HG02571 (cell line): ENCODE data around the gene FZD4.
"Not testable (repeated sequence)": the region's sequence is repeated elsewhere in the genome, so short reads cannot be mapped to it uniquely, and the experiment has no call there.

Source experiments
- ATAC-seq: cut with Tn5 transposase; IDR thresholded peaks from one replicate; pipeline ENCODE4 v1.9.1; 2021; ENCODE audit warnings: mild to moderate bottlenecking, moderate library complexity; ENCODE audit not compliant: unreplicated experiment

FZD4 gene

GRCh38 chr11:86977441-86978050 is 22.4 kb upstream of the FZD4 start:
- no peak for ATAC-seq

DNA sequence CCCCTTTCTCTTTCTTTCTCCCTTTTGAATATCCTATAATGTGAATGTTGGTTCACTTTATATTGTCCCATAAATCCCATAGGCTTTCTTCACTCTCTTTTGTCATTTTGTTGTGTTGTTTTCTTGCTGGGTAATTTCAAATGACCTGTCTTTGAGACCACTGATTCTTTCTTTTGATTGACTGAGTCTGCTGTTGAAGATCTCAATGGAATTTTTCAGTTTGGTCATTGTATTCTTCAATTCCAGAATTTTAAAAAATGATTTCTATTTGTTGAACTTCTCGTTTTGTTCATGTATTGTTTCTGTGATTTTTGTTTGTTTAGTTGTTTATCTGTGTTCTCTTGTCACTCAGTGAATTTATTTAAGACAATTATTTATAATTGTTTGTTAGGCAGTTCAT is 17.5 kb upstream of the FZD4 start:
- no peak for ATAC-seq

- ATAC-seq, result no peak
These were observed 14.1 kb upstream of the FZD4 start for GRCh38 chr11:86969258-86969657.

DNA sequence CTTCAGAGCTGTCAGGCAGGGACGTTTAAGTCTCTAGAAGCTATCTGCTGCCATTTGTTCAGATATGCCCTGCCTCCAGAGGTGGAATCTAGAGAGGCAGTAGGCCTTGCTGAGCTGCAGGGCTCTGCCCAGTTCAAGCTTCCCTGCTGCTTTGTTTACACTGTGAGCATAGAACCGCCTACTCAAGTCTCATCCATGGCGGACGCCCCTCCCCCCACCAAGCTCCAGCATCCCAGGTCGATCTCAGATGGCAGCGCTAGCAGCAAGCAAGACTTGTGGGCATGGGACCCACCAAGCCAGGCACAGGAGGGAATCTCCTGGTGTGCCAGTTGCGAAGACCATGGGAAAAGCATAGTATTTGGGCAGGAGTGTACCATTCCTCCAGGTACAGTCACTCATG is 12.4 kb upstream of the FZD4 start:
- ATAC-seq, result not testable (repeated sequence)

DNA sequence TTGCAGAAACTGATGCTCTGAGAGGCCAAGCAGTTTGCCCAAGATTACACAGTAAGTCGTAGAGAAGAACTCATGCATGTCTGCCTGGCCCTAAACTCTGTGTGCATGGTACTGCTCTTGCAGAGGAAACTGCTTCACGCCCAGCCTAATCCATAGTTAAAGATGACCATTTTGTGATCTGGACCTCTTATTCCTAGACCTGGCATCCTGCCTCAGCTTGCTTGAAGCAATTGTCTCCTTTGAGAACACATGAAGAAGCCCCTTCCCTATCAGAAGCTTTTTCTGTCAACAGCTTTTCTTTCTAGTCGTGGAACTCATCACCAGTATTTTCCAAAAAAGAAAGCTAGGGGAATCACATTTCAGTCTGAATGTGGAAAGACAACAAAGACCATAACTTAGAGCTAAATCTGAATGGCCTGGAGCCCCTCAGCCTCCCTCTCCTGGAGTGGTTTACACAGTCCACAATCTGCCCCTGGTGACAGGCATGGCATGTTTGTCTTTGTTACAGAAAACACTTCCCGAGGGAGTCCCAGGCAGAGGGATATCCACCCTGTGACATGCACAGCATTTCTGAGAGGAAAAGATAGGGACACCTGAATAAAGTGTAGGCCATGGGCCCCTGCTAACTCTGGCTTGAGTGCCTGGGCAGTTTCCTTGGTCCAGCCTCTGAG is 2.9 kb upstream of the FZD4 start:
- no peak for ATAC-seq

DNA sequence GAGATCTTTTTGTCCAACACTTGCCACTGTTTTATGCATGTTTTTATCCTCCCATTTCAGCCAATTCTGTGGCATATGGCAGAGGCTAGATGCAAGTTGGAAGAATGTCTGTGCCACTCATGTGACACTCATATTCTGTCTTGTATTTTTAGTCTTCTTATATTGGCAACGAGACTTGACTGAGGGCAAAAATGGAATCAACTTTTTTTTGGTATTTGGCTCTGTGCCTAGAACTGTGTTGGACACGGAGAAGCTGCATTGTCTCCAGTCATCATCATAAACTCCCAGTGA is 1.7 kb upstream of the FZD4 start:
- ATAC-seq, result no peak

DNA sequence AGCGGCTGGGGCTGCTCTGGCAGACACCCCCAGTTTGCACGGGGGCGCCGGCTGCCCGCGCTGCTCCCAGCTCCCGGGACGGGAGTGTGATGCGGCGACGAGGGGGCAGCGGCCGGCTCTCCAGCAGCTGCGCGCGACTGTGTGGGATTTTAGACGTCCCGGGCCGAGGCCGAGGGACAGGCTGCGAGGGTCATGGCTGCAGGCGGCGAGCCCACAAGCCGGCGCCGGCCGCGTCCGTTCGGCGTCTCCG is 159 bp downstream of the FZD4 start:
- no peak for ATAC-seq

DNA sequence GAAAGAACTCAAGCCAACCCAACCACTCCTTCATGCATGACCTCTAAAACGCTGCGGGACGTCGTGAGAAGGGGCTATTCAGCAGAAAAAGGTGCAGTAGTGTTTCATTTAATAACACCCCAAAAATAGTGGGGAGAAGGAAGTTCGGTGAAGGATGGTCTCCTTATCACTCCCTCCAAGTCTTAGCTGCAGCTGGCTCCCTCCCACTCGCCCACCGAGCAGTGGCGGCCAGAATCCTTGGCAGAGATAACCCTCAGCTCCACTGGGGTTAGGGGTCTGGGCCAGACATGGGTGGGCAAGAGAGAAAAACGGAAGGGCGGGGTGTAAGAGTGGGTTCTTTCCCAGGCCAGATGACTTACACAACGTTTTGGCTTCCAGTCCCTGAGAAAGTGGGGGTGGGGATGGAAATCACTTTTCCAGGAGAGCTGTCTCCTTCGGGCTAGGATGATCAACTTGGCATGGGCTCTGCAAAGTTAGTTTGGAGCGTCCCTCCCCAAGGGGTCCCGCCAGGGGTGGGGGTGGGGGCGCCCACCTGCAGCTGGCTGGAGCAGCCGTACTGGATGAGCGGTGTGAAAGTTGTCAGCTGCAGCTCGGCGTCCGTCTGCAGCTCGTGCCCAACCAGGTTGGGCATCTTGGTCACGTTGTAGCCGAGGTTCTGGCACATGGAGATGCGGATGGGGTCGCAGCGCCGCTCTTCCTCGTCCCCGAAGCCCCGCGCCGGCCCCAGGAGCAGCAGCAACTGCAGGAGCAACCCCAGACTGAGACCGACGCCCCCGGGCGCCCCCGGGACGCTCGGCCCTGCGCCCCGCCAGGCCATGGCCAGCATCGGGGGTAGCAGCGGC is 705 bp downstream of the FZD4 start:
- ATAC-seq, result no peak

GRCh38 chr11:86952221-86952875 is 2.8 kb downstream of the FZD4 start:
- ATAC-seq, result no peak

DNA sequence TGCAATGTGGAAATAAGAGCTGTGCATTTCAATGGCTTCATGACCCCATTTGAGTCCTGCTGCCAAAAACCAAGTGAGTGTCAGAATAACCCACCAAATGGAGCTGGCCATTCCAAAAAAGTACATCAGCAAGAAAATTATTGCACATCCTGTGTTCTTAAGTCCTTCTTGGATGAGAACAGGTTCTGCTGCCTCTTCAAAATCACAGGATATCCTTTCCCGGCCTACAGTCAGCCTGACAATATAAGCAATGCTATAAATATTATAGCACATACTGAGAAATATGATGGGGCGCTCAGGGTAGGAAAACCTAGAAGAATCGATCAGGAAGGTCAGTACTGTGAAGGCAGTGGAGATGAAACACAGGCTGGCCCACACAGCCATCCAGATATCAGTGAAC is 3.5 kb downstream of the FZD4 start:
- no peak for ATAC-seq

DNA sequence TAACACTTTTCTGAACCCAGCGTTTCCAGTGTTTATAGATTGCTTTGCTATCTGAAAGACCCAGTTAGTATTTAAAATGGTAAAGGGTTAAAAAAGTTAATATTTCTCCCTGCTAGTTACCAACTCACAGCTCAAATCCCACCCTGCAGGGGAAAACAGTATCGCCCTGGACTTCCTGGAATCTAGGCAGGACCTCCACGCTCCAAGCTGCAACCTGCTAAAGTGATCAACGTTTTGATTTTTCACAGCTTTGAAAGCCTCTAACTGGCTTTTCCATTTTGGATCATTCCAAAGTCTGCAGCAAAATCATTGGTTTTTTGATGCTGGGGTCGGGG is 4.6 kb downstream of the FZD4 start:
- ATAC-seq, result no peak

DNA sequence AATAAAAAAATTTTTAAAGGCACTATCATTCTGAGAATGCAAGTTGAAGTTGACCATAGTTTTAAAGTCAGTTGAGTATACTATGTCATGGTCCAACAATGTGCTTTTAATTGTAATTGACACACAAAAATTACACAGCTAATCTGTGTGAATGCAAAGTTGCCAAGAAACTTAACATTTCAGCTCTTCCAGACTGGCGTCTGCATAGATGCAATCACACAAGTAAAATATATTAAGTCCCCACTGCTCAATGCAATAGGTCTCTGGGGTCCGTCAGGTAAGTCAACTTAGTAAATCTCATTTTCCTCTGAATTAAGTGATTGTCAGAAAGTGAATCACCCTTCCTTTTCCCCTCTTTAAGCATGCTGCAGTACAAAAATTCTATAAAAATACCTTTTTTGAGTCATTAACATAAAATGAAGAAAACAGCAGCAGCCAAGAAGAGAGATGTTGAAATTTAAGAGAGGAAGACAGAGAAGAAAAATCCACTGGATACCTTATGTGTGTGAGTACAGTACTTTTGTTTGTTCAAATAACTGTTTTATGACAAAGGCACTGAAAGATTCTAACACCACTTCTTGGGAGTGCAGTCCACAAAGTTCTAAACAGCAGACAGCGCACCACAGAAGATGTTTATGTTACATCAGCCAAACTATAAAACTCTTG is 5.1 kb downstream of the FZD4 start:
- ATAC-seq, result no peak

- ATAC-seq, result no peak
These were observed 6.5 kb downstream of the FZD4 start for GRCh38 chr11:86948733-86949132.

GRCh38 chr11:86947541-86947940 is 7.7 kb downstream of the FZD4 start:
- no peak for ATAC-seq

DNA sequence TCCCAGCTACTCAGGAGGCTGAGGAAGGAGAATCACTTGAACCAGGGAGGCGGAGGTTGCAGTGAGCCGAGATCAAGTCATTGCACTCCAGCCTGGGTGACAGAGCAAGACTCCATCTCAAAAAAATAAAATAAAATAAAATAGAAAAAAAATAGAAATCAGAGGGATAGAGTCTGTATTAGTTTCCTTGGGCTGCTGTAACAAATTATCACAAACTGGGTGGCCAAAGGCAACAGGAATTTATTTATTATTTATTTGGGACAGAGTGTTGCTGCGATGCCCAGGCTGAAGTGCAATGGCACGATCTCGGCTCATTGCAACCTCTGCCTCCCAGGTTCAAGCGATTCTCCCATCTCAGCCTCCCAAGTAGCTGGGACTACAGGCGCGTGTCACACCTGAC is 11.7 kb downstream of the FZD4 start:
- ATAC-seq, result not testable (repeated sequence)

- no peak for ATAC-seq
These were observed 13.2 kb downstream of the FZD4 start for GRCh38 chr11:86941871-86942599.

GRCh38 chr11:86941077-86941870 is 13.9 kb downstream of the FZD4 start:
- ATAC-seq, result no peak

DNA sequence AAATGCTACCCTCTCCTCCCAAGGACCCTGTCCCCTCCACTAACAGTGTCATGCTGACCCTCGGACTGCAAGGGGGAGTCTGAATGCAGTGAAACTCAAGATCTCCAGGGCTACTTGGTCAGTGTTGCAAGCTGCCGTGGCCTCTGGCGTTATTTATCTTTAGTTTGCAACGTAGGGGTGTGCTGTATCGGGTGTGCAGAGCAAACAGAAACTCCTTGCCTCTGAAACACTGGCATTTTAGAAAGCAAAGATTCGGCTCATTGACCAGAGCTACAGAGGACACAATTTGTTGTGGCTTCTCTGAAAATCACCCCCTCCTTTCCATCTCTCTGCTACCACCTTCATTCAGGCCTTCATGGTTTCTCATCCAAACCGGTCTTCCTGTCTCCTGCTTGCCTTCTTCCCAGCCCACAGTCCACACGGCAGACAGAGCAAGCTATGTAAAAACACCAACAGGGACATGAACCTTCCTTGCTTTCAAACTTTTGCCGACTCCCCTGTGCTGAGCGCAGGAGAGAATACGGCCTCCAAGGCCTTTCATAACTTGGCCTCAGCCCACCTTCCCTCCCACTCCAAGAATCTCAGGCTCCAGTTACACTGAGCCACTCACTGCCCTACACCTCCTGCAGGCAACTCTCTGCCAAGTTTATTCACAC is 14.9 kb downstream of the FZD4 start:
- ATAC-seq, result no peak
